AG04450 (cell line): ENCODE measurements around the gene TMEM135. TPM values are rescaled to one million over a fixed set of nuclear protein-coding genes. Genes with fewer than 3 reads are reported as not detected.
"Not testable (repeated sequence)": the region's sequence is repeated elsewhere in the genome, so short reads cannot be mapped to it uniquely, and the experiment has no call there.

ENCODE experiments used
- CTCF ChIA-PET: fragments of 300-600, 350-600 bp; formaldehyde crosslinking; extraction: SDS; loops from one replicate; lab custom pipeline; 2022; ENCODE audit warnings: antibody characterized with exemption, inconsistent platforms; lab: Charles Lee
- POLR2A ChIA-PET: fragments of 350-600 bp; formaldehyde crosslinking; extraction: SDS; loops from one replicate; lab custom pipeline; 2021; ENCODE audit warnings: antibody characterized with exemption, inconsistent platforms; lab: Yijun Ruan, JAX
- DNase-seq: peaks from one replicate; pipeline ENCODE4 v3.0.0-alpha.2; 2011; ENCODE audit warnings: low read depth, low spot score
- H3K27ac ChIP-seq: one replicate; pipeline ENCODE4 v1.5.1; 2012; ENCODE audit warnings: low read depth, low read length, control low read depth
- H3K27me3 ChIP-seq: one replicate; pipeline ENCODE4 v1.6.0; 2012; ENCODE audit warnings: low read length; ENCODE audit not compliant: control insufficient read depth, insufficient read depth
- H3K4me3 ChIP-seq: 2 replicates; pipeline ENCODE4 v1.5.1; 2011; ENCODE audit warnings: mild to moderate bottlenecking, low read depth, low read length, control low read depth
- H3K9me3 ChIP-seq: 2 replicates; pipeline ENCODE4 v1.5.1; 2012; ENCODE audit warnings: low read length; ENCODE audit not compliant: control insufficient read depth, insufficient read depth
- polyA plus RNA-seq: library from polyadenylated mRNA; depleted of rRNA; stranded (reverse); fragments of >200 nt; gene quantifications from 2 replicates; pipeline ENCODE4 v1.2.3, GENCODE V29; 2011
- TF ChIP-seq, protein P1 (sequence below): IDR thresholded peaks from 2 replicates; pipeline ENCODE4 v1.5.1; 2011; ENCODE audit warnings: low read depth, low read length, control low read depth, inconsistent platforms

TMEM135 gene
- polyA plus RNA-seq, 1 experiment, result 12.6 TPM

DNA sequence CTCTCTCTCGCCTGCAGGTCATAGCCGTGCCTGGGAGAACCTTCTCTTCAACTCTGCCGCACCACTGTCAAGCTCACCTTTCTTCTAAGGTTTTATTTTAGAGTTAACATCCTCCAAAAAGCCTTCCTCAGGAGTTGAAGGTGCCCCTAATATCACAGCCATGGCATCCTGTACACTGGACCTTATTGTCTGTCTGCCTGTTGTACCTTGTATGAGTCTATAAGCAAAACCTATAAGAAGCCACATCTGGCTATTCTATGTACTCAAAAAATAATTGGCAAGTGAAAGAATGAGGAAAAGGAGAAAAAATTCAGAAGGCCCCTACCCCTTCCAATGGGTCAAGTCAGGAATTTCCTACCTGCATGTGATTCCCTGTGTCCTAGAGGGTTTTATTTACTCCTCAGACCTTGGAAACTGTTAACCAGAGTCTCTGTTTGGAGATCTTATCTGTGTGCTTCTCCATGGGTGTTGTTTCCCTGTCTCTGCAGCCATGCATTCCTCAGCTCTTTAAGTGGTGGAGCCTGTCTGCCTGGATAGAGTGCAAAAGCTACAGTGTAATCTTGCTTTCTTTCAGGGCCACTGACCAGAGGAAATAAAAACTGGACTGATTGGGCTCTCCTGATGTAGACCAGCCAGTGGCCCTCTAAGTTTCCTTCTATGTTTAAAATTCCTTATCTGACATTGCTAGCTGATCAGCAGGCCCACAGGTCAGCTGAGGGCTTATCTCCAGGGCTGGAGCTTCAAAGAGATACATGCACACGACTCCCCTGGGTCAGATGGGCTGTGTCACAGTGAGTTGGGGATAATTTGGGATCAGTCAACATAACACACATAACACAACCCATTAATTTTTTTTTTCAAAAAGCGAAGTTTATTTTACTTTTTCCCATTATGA is 37.6 kb upstream of the TMEM135 start:
- Histone ChIP-seq H3K9me3 (no peaks in the 10 kb centered on the region), H3K27me3 (no peaks in the 10 kb centered on the region), H3K4me3 (no peak overlapping the region), H3K27ac (no peak overlapping the region)
- no peak for DNase-seq
- TF ChIP-seq, protein P1, sequence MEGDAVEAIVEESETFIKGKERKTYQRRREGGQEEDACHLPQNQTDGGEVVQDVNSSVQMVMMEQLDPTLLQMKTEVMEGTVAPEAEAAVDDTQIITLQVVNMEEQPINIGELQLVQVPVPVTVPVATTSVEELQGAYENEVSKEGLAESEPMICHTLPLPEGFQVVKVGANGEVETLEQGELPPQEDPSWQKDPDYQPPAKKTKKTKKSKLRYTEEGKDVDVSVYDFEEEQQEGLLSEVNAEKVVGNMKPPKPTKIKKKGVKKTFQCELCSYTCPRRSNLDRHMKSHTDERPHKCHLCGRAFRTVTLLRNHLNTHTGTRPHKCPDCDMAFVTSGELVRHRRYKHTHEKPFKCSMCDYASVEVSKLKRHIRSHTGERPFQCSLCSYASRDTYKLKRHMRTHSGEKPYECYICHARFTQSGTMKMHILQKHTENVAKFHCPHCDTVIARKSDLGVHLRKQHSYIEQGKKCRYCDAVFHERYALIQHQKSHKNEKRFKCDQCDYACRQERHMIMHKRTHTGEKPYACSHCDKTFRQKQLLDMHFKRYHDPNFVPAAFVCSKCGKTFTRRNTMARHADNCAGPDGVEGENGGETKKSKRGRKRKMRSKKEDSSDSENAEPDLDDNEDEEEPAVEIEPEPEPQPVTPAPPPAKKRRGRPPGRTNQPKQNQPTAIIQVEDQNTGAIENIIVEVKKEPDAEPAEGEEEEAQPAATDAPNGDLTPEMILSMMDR, result no peak
- ChIA-PET POLR2A (no interaction called here), CTCF (no interaction called here)

DNA sequence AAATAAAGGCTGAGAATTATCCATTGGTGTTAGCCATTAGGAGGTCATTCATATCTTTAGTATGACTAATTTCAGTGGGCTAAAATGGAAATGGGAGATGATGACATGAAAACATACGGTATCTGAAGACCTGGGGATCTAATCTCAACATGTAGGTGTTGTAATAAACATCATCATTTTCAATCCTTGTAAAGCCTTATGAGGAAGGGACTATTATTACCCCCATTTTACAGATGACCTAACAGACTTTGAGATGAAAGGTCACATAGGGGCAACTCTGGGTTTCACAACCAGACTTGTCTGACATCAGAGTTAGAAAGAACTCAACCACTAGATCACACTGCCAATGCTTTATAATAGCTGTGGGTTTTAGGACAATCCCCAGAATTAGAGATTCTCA is 34.8 kb upstream of the TMEM135 start:
- POLR2A ChIA-PET, result no interaction called here
- Histone ChIP-seq H3K4me3 (no peak overlapping the region), H3K9me3 (no peaks in the 10 kb centered on the region), H3K27ac (no peak overlapping the region), H3K27me3 (no peaks in the 10 kb centered on the region)
- DNase-seq, result no peak
- CTCF ChIA-PET, result interaction anchor here (1.4 kb wide), 1 partner anchor 9 kb away, joined by 3 read pairs; no protein-coding TSS in a partner anchor
- TF ChIP-seq, protein P1, result no peak

DNA sequence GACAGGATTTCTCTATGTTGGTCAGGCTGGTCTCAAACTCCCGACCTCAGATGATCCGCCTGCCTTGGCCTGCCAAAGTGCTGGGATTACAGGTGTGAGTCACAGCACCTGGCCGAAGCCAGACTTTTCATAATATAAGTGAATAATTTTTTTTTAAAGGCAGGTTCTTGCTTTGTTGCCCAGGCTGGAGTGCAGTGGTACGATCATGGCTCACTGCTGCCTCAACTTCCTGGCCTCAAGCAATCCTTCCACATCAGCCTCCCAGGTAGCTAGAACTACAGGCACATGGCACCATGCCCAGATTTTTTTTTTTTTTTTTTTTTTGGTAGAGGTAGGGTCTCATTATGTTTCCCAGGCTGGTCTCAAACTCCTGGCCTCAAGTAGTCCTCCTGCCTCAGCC is 33.5 kb upstream of the TMEM135 start:
- DNase-seq, H3K27ac ChIP-seq, H3K9me3 ChIP-seq, POLR2A ChIA-PET, H3K4me3 ChIP-seq, H3K27me3 ChIP-seq: not testable (repeated sequence)
- CTCF ChIA-PET, result interaction anchor here (1.3 to 1.4 kb wide), 2 partner anchors 9 to 11 kb away, joined by 3 to 6 read pairs; no protein-coding TSS in a partner anchor

DNA sequence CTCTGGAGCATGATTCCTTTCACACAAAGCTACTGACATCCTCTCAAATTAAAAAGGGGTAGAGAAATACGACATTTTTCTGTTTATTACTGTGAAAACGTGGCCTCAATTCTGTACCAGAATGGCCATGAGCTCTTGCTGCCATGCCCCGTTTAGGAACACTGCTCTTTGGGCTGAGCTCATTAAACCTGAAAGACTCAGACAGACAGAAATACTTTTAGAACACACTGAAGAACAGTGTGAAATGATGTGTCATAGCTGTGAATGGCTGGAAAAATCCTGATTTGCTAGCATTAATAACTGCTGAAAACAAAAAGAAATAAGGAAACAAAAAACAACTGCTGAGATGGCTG is 32.2 kb upstream of the TMEM135 start:
- no peak overlapping the region for H3K4me3 ChIP-seq
- DNase-seq, result no peak
- no peaks in the 10 kb centered on the region for H3K27me3 ChIP-seq
- TF ChIP-seq, protein P1, result no peak
- no peak overlapping the region for H3K27ac ChIP-seq
- CTCF ChIA-PET, result interaction anchor here (0.7 kb wide), 1 partner anchor 312 kb away, joined by 3 read pairs; no protein-coding TSS in a partner anchor
- POLR2A ChIA-PET, result interaction anchor here (0.5 to 0.9 kb wide), 2 partner anchors 68 to 387 kb away, joined by 3 to 4 read pairs; no protein-coding TSS in a partner anchor
- no peaks in the 10 kb centered on the region for H3K9me3 ChIP-seq

DNA sequence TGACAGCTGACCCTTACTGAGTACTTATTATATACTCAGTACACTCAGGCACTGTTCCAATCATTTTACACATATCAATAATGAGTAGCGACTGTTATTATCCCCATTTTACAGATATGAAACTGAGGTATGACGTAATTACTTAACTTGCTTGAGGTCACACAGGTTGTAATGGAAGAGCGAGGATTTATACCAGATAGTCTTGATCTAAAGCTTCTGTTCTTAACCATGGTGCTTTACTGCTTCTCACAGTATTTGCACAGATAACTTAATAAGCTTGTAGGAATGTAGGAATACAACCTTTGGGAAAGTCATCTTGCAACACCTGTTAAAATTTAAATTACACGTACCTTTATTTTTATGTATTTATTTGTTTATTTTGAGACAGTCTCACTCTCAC is 31.7 kb upstream of the TMEM135 start:
- CTCF ChIA-PET, result no interaction called here
- POLR2A ChIA-PET, result interaction anchor here (0.5 to 0.9 kb wide), 2 partner anchors 68 to 387 kb away, joined by 3 to 4 read pairs; no protein-coding TSS in a partner anchor
- H3K27me3 ChIP-seq, result no peaks in the 10 kb centered on the region
- no peaks in the 10 kb centered on the region for H3K9me3 ChIP-seq
- H3K4me3 ChIP-seq, result no peak overlapping the region
- H3K27ac ChIP-seq, result no peak overlapping the region
- TF ChIP-seq, protein P1, result no peak
- no peak for DNase-seq
